NCI-H187 treated with DMSO at 0.1 percent for 48 hours (cell line): ENCODE measurements around the gene ANAPC10.
"Not testable (repeated sequence)": the region's sequence is repeated elsewhere in the genome, so short reads cannot be mapped to it uniquely, and the experiment has no call there.

Experiments
- DNase-seq: peaks from one replicate; lab custom pipeline; 2025; lab: John Stamatoyannopoulos, UW

Gene ANAPC10

DNA sequence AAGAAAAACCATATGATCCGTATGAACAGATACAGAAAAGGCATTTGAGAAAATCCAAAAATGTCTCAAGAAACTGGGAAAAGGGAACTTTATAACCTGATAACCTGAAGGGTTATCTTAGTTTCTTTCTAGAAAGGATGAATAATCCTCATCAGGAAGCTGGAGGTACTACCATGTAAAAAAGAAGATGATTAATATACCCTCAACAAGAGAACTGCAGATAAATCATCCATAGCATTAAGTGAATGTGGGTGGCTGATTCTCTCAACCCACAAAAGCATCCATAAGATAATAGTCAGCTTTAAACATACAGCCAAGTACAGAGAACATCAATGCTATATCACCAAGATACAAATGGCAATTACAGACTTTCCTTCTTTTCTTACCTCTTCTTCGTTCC is 26.4 kb downstream of the ANAPC10 start:
- no peak for DNase-seq

DNA sequence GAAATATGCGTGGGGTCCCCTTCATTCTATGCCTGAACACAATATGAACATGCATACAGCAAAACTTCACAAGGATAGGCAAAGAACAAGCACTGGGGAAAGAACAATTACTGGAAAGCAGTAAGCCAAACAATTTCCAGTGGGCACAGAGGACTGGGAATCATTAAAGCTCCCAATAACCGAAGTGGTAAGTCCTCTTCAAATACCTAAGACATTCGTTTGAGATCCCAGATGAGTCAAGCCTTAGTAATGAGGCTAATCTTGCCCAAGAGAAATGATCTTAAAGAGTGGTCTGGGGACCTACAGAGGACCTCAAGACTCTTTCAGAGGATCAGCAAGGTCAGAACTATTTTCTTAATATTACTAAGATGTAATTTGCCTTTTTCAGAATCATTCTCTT is 28.6 kb downstream of the ANAPC10 start:
- no peak for DNase-seq

- DNase-seq, result no peak
Measured at GRCh38 chr4:145066063-145066501, 31.9 kb downstream of the ANAPC10 start.

- DNase-seq, result no peak
Measured at GRCh38 chr4:145061318-145061920, 36.6 kb downstream of the ANAPC10 start.

DNA sequence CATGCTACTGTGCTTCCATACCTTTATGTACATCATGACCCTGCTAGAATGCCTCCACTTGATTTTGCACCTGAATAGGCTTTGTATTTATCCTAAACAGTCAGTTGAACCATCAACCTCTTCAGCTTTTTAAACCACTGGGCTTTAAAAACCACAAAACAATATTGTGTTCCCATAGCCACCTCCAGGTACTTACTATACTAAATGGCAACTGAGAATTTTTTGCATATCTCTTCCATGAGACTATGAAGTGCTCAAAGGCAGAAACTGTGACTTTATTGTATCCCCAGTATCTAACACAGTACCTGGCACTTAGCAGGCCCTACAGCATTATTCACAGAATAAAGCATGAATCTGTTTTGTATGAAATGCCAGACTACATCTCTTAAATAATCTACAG is 39.7 kb downstream of the ANAPC10 start:
- no peak for DNase-seq

DNA sequence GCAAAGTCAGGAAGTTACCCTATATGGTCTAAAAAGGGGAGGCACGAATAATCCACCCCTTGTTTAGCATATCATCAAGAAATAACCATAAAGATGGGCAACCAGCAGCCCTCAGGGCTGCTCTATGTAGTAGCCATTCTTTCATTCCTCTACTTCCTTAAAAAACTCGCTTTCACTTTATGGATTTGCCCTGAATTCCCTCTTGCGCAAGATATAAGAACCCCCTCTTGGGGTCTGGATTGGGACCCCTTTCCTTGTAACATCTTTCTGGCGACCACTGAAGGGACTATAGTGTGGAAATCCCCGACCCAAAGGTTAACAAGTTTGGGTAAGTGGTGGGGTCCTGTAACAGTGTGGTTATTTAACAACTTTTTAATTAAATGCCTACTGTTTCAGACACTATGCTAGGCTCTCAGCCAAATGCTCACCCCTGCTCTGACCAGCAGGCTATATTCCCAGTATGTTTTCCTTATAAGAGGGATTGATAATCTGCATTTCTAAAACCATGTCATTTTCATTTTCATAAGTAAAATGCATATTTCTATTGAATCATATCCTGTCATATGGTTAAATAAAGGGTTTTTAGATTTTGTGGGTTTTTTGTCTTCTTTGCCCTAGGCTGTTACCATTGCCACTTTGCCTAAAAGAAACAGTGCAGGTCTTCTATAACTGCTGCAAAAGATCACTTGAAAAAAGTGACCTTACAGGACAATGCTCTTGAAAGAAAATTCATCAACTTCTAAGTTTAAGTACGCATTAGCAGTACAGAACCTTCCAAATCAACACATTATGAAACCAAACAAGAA is 41.5 kb downstream of the ANAPC10 start:
- no peak for DNase-seq

DNA sequence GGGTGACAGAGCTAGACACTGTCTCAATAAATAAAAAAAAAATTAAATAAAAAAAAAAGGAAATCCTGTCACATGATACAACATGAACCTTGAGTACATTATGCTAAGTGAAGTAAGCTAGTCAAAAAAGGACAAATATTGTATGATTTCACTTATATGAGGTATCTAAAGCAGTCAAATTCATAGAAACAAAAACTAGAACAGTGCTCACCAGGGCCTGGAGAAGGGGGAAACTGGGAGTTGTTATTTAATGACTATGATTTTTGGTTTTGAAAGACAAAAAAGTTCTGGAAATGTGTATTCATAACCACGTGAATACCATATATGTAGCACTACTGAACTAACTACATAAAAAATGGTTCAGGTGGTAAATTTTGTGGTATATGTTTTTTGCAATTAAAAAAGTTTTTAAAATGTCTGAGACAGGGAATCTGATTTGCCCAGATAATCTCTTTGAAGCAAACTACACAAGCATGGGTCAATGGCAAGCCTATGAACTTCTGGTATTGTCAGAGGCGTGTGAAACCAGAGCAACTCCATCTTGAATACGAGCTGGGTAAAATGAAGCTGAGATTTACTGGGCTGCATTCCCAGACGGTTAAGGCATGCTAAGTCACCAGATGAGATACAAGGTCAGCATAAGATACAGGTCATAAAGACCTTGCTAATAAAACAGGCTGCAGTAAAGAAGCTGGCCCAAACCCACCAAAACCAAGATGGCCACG is 42.3 kb downstream of the ANAPC10 start:
- DNase-seq, result no peak

GRCh38 chr4:145049241-145049640 is 48.8 kb downstream of the ANAPC10 start:
- DNase-seq, result no peak

- DNase-seq, result no peak
Measured at GRCh38 chr4:145048817-145049216, 49.2 kb downstream of the ANAPC10 start.

GRCh38 chr4:145047151-145047550 is 50.8 kb downstream of the ANAPC10 start:
- DNase-seq, result no peak

- DNase-seq, result no peak
Measured at GRCh38 chr4:145045180-145045579, 52.8 kb downstream of the ANAPC10 start.

- no peak for DNase-seq
Measured at GRCh38 chr4:145044341-145044740, 53.7 kb downstream of the ANAPC10 start.

- no peak for DNase-seq
Measured at GRCh38 chr4:145043306-145043705, 54.7 kb downstream of the ANAPC10 start.

- DNase-seq, result no peak
Measured at GRCh38 chr4:145042601-145043285, 55.3 kb downstream of the ANAPC10 start.

GRCh38 chr4:145041378-145041777 is 56.6 kb downstream of the ANAPC10 start:
- no peak for DNase-seq

DNA sequence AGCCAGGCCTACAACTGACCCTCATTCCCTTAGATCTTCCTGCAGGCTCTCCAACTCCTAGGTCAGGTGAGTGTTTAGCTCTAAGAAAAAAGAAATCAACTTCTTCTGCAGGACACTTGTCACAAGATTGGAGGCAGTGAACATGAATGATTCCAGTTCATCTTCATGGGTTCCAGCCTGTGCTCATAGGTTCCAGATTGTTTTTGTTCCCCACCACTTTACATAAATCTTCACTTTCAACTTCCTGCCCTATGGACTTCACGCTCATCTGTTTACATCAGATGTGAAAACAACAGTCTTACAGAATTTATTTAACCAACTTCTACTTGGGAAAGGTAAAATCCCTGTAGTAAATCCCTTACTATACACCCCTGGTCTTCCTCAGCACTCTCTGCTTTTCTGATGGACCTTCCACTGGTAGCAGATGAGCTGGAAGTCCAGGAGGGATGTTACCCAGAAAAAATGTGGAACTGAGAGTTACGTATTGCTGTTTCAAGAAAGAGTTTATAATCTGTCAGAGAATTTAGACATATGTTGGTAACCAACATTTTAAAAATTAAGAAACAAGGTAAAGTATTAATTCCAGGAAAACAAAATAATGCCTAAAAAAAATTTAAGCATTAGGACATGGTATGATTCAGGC is 62.4 kb downstream of the ANAPC10 start:
- no peak for DNase-seq

GRCh38 chr4:145034727-145035211 is 63.2 kb downstream of the ANAPC10 start:
- no peak for DNase-seq

- no peak for DNase-seq
Measured at GRCh38 chr4:145019346-145019745, 78.7 kb downstream of the ANAPC10 start.

DNA sequence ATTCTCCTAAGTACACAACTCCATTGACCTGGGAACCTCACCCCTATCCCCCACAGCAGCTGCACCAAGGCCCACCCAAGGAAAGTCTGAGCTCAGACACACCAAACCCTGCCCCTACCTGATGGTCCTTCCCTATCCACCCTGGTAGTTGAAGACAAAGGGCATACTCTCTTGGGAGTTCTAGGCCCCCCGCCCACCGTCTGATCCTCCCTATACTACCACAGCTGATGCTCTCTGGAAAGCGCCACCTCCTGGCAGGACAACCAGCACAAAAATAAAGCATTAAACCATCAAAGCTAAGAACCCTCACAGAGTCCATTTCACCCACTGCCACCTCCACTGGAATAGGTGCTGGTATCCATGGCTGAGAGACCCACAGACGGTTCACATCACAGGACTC is 83.6 kb downstream of the ANAPC10 start:
- no peak for DNase-seq

DNA sequence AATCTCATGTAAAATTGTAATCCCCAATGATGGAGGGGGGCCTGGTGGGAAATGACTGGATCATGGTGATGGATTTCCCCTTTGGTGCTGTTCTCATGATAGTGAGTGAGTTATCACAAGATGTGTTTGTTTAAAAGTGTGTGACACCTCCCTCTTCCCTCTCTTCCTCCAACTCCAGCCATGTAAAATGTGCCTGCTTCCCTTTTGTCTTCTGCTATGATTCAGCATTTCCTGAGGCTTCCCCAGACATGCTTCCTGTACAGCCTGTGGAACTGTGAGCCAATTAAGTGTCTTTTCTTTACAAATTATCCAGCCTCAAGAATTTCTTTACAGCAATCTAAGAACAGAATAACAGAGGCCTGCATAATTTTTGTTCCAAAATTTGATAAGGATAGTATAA is 85.2 kb downstream of the ANAPC10 start:
- no peak for DNase-seq

DNA sequence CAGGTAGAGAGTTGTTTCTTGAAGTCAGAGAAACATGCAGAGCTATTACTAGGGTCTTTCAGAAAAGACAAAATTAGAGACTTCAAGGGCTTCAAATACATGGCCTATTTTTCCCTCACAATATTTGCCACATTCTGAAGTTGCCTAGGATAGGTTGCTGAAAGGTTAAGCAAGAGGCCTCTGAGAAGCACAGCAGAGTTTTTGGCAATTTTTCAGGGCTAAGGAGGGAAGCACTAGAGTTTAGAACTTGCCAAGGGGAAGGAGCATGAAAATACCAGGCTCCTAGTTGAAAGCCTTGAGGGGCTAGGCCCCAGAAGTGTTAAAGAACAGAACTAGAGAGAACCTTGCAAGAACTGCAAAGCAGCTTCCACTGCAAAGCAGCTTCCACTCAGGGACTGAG is 86.4 kb downstream of the ANAPC10 start:
- DNase-seq, result no peak

DNA sequence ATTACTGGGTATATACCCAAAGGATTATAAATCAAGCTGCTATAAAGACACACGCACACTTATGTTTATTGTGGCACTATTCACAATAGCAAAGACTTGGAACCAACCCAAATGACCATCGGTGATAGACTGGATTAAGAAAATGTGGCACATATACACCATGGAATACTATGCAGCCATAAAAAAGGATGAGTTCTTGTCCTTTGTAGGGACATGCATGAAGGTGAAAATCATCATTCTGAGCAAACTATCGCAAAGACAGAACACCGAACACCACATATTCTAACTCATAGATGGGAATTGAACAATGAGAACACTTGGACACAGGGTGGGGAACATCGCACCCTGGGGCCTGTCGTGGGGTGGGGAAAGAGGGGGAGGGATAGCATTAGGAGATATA is 87.7 kb downstream of the ANAPC10 start:
- not testable (repeated sequence) for DNase-seq
